GM12892 (cell line): Measurements from ENCODE around the gene SRBD1.

Source experiments
- POLR2A ChIP-seq: IDR thresholded peaks from 2 replicates; pipeline ENCODE4 v1.6.1; 2011; ENCODE audit warnings: low read depth, low read length, control low read depth
- POLR2AphosphoS5 ChIP-seq: IDR thresholded peaks from 2 replicates; pipeline ENCODE4 v1.6.1; 2011; ENCODE audit warnings: low read depth, low read length, control low read depth
- TAF1 ChIP-seq: IDR thresholded peaks from 2 replicates; pipeline ENCODE4 v1.6.1; 2011; ENCODE audit warnings: low read depth, mild to moderate bottlenecking, control low read depth, low read length, borderline replicate concordance

GRCh38 chr2:45380131-45380836 is 230.8 kb downstream of the SRBD1 start:
- TF ChIP-seq POLR2A (no peak), POLR2AphosphoS5 (no peak), TAF1 (no peak)
